HAP-1 (cell line): ENCODE results near the gene TRAPPC11.

Experiments
- DNase-seq, 2 experiments: peaks; one replicate each; pipeline ENCODE4 v3.0.0-alpha.2; 2016 to 2020; ENCODE audit warnings: low spot score in 2 of 2
- H3K27me3 ChIP-seq: fragments of 250-450 bp; sonication (Bioruptor Pico); 2 replicates; pipeline ENCODE4 v1.5.1; 2020; ENCODE audit warnings: low read depth, mild to moderate bottlenecking, moderate library complexity
- H3K36me3 ChIP-seq: fragments of 250-450 bp; sonication (Bioruptor Pico); replicated peaks from 2 replicates; pipeline ENCODE4 v1.5.1; 2020; ENCODE audit warnings: mild to moderate bottlenecking
- H3K4me1 ChIP-seq: fragments of 250-450 bp; sonication (Bioruptor Pico); 2 replicates; pipeline ENCODE4 v1.5.1; 2020; ENCODE audit warnings: mild to moderate bottlenecking
- H3K4me3 ChIP-seq: fragments of 250-450 bp; sonication (Bioruptor Pico); 2 replicates; pipeline ENCODE4 v1.5.1; 2020; ENCODE audit warnings: mild to moderate bottlenecking, moderate library complexity
- H3K9me3 ChIP-seq: fragments of 250-450 bp; sonication (Bioruptor Pico); 2 replicates; pipeline ENCODE4 v1.5.1; 2020; ENCODE audit warnings: mild to moderate bottlenecking, moderate library complexity
- in situ Hi-C: fragments of 300-500 bp; cut with MboI; formaldehyde crosslinking; loops from 3 replicates; pipeline ENCODE4 v1.14.3; 2020; ENCODE audit warnings: low sequenced_read_pairs, inconsistent platforms, mixed read lengths

The TRAPPC11 gene

GRCh38 chr4:183631577-183632198, 27.4 kb upstream of the TRAPPC11 start:
- H3K4me1 ChIP-seq, result peaks cover 5% of the 10 kb centered on the region

GRCh38 chr4:183632689-183633088, 26.4 kb upstream of the TRAPPC11 start:
- Histone ChIP-seq H3K36me3 (no peaks in the 10 kb centered on the region), H3K4me1 (peaks cover 5% of the 10 kb centered on the region), H3K27me3 (no peaks in the 10 kb centered on the region), H3K4me3 (no peak overlapping the region), H3K9me3 (no peaks in the 10 kb centered on the region)
- in situ Hi-C loops, result no loop called here
- DNase-seq, result no peak

More at GRCh38 chr4:183631577-183632198, 27.4 kb upstream of the TRAPPC11 start:
- Histone ChIP-seq H3K27me3 (no peaks in the 10 kb centered on the region), H3K9me3 (no peaks in the 10 kb centered on the region), H3K36me3 (no peaks in the 10 kb centered on the region), H3K4me3 (no peak overlapping the region)
- no peak for DNase-seq
- in situ Hi-C loops, result no loop called here

- DNase-seq, result peak in 1 of 2 experiments; percentile 25
- Histone ChIP-seq H3K4me1 (peaks cover 5% of the 10 kb centered on the region), H3K9me3 (no peaks in the 10 kb centered on the region), H3K36me3 (peaks cover 2% of the 10 kb centered on the region; the same call in 1 of the 2 replicates), H3K27me3 (no peaks in the 10 kb centered on the region), H3K4me3 (no peak overlapping the region)
- in situ Hi-C loops, result no loop called here
These were observed 25.4 kb upstream of the TRAPPC11 start for GRCh38 chr4:183633476-183634400.

- peaks cover 5% of the 10 kb centered on the region for H3K4me1 ChIP-seq
- H3K36me3 ChIP-seq, result peaks cover 4% of the 10 kb centered on the region; the same call in 1 of the 2 replicates
- in situ Hi-C loops, result no loop called here
- H3K4me3 ChIP-seq, result no peak overlapping the region
- no peak for DNase-seq
- H3K9me3 ChIP-seq, result no peaks in the 10 kb centered on the region
- H3K27me3 ChIP-seq, result no peaks in the 10 kb centered on the region
These were observed 23.8 kb upstream of the TRAPPC11 start for GRCh38 chr4:183635321-183635720.

GRCh38 chr4:183635741-183636140, 23.4 kb upstream of the TRAPPC11 start:
- H3K4me3 ChIP-seq, result no peak overlapping the region
- peaks cover 5% of the 10 kb centered on the region for H3K4me1 ChIP-seq
- no peaks in the 10 kb centered on the region for H3K9me3 ChIP-seq
- H3K36me3 ChIP-seq, result peaks cover 4% of the 10 kb centered on the region; the same call in 1 of the 2 replicates
- in situ Hi-C loops, result no loop called here
- DNase-seq, result no peak
- H3K27me3 ChIP-seq, result no peaks in the 10 kb centered on the region

- no peaks in the 10 kb centered on the region for H3K27me3 ChIP-seq
- no peak overlapping the region for H3K4me3 ChIP-seq
These were observed 22.6 kb upstream of the TRAPPC11 start for GRCh38 chr4:183636503-183636902.

GRCh38 chr4:183636923-183637322, 22.2 kb upstream of the TRAPPC11 start:
- no peaks in the 10 kb centered on the region for H3K9me3 ChIP-seq
- H3K4me3 ChIP-seq, result no peak overlapping the region
- no peak for DNase-seq
- H3K27me3 ChIP-seq, result no peaks in the 10 kb centered on the region
- in situ Hi-C loops, result no loop called here
- H3K4me1 ChIP-seq, result peaks cover 5% of the 10 kb centered on the region
- peaks cover 4% of the 10 kb centered on the region; the same call in 1 of the 2 replicates for H3K36me3 ChIP-seq

More at GRCh38 chr4:183636503-183636902, 22.6 kb upstream of the TRAPPC11 start:
- Histone ChIP-seq H3K4me1 (peaks cover 5% of the 10 kb centered on the region), H3K36me3 (peaks cover 4% of the 10 kb centered on the region; the same call in 1 of the 2 replicates), H3K9me3 (no peaks in the 10 kb centered on the region)
- no peak for DNase-seq
- in situ Hi-C loops, result no loop called here

GRCh38 chr4:183637461-183637860, 21.6 kb upstream of the TRAPPC11 start:
- in situ Hi-C loops, result no loop called here
- Histone ChIP-seq H3K4me3 (no peak overlapping the region), H3K9me3 (no peaks in the 10 kb centered on the region), H3K36me3 (peaks cover 6% of the 10 kb centered on the region; the same call in 1 of the 2 replicates), H3K27me3 (no peaks in the 10 kb centered on the region), H3K4me1 (peaks cover 5% of the 10 kb centered on the region)
- no peak for DNase-seq

GRCh38 chr4:183638436-183638835, 20.7 kb upstream of the TRAPPC11 start:
- no peaks in the 10 kb centered on the region for H3K27me3 ChIP-seq
- no peak overlapping the region for H3K4me3 ChIP-seq
- H3K4me1 ChIP-seq, result peaks cover 4% of the 10 kb centered on the region
- H3K36me3 ChIP-seq, result peaks cover 8% of the 10 kb centered on the region; the same call in 1 of the 2 replicates
- H3K9me3 ChIP-seq, result no peaks in the 10 kb centered on the region
- DNase-seq, result no peak
- in situ Hi-C loops, result no loop called here

GRCh38 chr4:183639291-183639690, 19.8 kb upstream of the TRAPPC11 start:
- no peaks in the 10 kb centered on the region for H3K27me3 ChIP-seq
- DNase-seq, result no peak
- in situ Hi-C loops, result no loop called here
- no peak overlapping the region for H3K4me3 ChIP-seq
- no peaks in the 10 kb centered on the region for H3K4me1 ChIP-seq
- peaks cover 16% of the 10 kb centered on the region for H3K36me3 ChIP-seq
- H3K9me3 ChIP-seq, result no peaks in the 10 kb centered on the region

- H3K27me3 ChIP-seq, result no peaks in the 10 kb centered on the region
- H3K9me3 ChIP-seq, result no peaks in the 10 kb centered on the region
- in situ Hi-C loops, result no loop called here
- no peak for DNase-seq
- no peak overlapping the region for H3K4me3 ChIP-seq
- no peaks in the 10 kb centered on the region for H3K4me1 ChIP-seq
- peaks cover 40% of the 10 kb centered on the region for H3K36me3 ChIP-seq
These were observed 13.8 kb upstream of the TRAPPC11 start for GRCh38 chr4:183645326-183645725.

- Histone ChIP-seq H3K36me3 (peaks cover 12% of the 10 kb centered on the region), H3K4me3 (peak overlapping the region; percentile 55)
These were observed 1.5 kb upstream of the TRAPPC11 start for GRCh38 chr4:183657564-183657963.

GRCh38 chr4:183658362-183659028, 598 bp upstream of the TRAPPC11 start:
- peak; percentile 7 to 22 for DNase-seq

More at GRCh38 chr4:183657564-183657963, 1.5 kb upstream of the TRAPPC11 start:
- in situ Hi-C loops, result no loop called here
- DNase-seq, result no peak
- Histone ChIP-seq H3K4me1 (peaks cover 18% of the 10 kb centered on the region), H3K27me3 (no peaks in the 10 kb centered on the region), H3K9me3 (no peaks in the 10 kb centered on the region)

More at GRCh38 chr4:183658362-183659028, 598 bp upstream of the TRAPPC11 start:
- in situ Hi-C loops, result no loop called here
- Histone ChIP-seq H3K4me3 (peak overlapping the region; percentile 55), H3K4me1 (peaks cover 16% of the 10 kb centered on the region), H3K36me3 (peaks cover 6% of the 10 kb centered on the region; the same call in 1 of the 2 replicates), H3K27me3 (no peaks in the 10 kb centered on the region), H3K9me3 (no peaks in the 10 kb centered on the region)
